HG03432 (cell line): ENCODE measurements around the gene PDGFC.

Experiments used
- ATAC-seq: cut with Tn5 transposase; IDR thresholded peaks from one replicate; pipeline ENCODE4 v1.9.1; 2021; ENCODE audit warnings: mild to moderate bottlenecking, moderate library complexity; ENCODE audit not compliant: unreplicated experiment

The PDGFC gene

DNA sequence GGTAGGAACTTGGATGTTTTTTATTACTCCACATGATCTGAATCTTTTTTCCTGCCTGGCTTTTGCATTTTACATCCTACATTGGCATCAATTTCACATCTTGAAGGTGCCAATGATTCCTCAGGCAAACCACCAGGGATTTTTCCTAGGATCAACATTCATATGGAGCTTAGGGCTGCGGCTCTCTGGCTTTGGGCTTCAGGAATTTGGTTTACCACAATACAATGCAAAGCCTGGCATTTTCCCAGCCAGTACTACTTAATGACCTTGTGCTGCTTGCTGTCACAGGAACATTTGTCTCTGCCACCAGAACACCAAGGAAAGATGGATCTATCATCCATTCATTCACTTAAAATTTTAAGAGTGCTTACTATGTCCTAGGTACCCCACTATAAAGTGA is 180.7 kb downstream of the PDGFC start:
- no peak for ATAC-seq

DNA sequence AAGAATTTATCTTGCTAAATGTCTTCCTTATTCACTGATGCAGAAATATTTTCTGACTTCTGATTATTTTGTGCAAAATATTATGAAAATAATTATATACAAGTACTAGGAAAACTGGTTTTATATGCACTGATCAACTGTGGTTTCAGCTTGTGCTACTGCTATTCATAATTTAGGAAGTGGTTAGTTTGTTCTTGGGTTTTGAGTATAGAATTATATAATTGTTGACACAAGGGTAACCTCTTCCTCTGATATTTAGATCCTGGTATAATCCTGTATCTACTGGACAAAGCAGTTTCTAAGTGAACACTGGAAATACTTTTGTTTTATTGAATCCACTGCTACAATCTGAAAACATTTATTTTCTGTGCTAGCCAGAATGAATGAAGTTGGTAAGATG is 182.8 kb downstream of the PDGFC start:
- ATAC-seq: no peak

DNA sequence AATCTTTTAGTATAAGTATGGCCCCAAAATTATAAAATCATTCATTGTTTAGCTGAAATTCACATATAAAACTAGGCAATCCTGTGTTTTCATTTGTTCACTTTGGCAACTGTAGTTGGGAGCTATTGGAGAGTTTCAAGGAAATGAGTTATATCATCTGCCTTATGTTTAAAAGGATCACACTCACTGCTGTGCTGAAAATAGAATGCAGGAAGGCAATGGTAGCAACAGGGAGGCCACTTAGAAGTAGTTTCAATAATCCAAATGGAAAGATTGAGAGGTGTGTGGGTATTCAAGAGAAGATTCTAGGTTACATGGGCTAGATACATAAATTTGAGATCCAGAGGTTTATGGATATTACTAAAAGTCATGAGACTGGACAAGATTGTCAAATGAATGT is 184.9 kb downstream of the PDGFC start:
- ATAC-seq: no peak

DNA sequence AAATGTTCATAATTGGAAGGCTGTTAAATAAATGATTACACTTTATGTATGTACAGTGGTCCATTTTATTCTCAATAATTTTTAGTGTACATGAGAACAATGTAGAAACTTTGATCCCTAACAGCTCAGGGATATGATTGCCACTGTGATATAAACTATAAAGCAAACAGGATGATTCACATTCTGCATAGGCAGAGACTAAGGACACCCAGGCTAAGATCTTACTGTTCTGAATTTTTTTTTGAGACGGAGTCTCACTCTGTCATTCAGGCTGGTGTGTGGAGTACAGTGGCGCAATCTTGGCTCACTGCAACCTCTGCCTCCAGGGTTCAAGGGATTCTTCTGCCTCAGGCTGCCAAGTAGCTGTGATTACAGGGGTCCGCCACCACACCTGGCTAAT is 186.6 kb downstream of the PDGFC start:
- ATAC-seq: no peak

DNA sequence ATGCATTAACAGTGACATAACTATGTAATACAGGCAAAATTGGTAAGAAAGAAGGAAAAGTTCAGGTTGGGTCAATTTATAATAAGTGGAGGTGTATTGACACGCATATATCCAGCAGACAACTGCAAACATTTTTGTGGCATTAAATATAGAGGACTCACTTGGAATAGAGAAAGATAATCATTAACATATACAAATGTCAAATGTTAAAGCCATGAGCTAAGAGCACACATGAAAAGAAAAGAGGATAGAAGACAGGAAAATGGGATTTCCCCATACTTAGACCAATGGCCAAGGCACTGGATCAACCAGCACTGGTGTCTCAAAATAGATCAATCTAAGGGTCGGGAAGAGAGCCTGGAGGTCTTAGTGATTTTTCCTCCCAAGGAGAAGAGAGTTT is 187.6 kb downstream of the PDGFC start:
- no peak for ATAC-seq

DNA sequence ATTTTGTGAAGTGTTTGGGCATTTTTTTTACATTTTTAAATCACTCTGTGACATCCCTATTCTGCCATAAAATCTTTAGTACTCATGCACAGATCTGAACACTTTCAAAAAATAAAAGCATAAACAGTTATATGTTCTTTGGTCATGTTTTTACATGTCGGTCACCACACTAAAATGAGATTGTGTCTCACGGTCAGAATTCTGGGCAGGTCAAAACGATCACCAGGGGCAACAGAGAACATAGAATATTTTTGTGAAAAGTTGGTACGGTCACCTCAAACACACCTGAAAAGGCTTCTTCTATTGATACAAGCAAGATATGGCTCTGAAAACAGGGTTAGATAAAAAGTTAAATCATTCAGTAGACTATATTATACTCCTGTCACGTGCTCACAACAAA is 189.1 kb downstream of the PDGFC start:
- ATAC-seq: no peak

DNA sequence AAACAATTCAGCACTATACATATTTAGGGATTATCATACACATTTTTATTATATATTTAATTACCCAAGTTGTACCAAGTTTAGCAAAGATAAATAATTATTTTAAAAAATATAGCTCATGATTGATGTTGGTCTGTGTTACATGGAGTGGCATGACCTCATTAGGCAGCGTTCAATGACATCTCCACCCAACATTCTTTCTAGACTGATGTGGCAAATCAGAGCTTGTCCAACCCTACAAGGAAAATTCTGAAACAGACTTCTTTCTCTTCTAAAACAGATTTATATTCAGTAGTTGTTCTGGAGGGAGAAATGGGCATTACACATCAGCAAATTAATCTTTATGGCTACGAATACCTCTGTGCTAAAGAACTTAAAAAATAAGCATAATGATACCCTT is 189.7 kb downstream of the PDGFC start:
- ATAC-seq: no peak

DNA sequence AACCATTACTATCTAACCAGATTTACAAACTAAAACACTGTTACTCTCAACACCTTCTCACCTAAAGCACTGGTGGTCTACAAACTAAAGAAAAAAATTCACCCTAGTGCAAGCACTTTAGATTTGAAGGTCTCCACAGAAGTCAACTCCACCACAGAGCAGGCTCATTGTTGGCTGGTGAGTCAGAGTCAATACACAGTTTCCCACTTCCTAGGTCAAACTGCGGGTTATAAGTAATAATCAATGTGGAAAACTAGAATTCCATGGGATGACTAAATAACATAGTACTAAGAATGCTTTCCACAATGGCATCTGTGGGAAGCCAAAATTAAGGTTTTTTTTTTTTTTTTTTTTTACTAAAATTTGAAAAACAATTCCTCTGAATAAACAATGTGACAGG is 191.8 kb downstream of the PDGFC start:
- no peak for ATAC-seq

DNA sequence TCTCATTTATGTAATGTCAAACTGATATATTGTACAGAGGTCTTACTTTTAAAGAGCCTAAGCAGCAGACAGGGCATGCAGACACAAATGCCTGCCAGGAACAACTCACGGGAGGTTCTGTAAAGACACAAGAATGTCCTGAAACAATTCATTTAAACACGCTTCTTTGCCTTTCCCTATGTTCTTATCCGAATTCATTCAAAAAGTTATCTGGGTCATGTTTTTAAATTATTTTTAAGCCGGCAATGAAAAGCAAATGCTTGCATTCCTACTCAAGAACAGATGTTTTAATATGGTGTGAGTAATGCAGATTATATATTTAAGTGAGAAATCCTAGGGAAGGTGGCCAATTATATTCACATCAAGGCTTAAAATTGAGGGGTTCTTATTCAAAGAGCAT is 192.6 kb downstream of the PDGFC start:
- no peak for ATAC-seq

DNA sequence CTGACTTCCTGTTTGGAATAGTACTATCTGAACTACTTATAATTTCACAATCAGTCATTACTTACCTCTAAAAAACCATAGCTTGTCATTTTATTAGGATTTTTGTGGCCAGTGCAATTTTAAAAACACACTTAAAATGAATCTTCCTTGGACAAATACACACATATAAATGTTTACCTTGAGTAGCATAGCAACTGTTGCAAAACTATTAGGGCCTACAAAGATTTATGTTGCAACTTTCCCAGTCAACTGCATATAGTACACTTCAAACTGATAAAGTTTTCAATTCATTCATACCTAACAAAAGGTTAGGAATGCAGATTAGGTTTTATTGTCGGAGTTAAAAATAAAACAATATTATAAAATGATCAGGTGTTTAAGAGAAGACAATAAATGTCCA is 193.0 kb downstream of the PDGFC start:
- ATAC-seq: no peak

DNA sequence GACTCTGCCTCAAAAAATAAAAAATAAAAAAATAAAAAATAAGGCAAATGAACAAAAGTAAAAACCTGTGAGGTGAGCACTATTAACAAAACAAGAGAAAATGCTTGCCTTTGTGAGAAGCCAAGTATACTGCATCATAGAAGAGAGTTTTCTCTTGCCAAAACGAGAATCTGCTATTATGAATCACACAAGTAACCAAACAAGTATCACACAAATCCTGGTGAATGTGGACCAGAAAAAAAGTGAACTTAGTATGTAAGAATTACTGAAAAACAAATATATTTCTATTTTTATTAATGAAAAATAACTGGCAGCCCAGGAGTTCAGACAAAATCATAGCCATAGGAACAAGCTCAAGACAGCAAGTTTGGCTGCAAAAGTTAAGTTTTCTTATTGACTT is 193.5 kb downstream of the PDGFC start:
- no peak for ATAC-seq

DNA sequence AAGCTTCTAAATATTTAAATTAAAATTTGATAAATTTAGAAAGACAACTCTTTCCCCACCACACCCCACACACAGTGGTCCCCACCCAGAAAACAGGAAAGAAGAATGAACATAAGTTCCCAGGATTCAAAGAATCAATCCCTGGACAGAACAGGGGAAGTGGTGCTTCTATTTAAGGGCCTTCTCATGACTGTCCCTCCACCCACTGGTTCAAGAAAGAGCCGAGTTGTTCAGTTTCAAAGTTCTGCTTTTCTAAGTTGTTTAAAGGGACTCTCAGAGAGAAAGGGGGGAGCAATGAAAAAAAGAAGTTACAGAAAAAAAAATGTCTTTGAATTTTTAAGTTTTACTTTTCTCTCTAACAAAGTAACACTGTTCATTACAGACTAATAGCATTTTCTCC is 195.8 kb downstream of the PDGFC start:
- ATAC-seq: peak; percentile 44

DNA sequence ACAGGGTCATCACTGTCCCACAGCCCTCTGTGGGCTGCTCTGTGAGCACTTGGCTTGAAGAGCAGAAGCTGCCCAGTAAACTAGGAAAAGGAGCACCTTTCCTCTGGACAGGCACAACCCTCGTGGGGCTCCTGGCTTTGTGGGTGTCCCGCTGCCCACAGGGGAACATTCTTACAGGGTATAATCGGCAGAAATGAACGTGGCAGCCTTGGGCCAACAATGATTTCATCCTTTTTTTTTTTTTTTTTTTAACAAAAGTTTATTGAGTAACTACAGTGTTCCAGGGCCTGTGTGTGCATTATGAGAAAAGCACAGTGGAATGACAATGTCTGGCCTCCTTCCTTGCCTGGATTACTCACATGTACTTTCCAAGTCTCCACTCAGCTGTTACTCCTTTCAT is 197.2 kb downstream of the PDGFC start:
- ATAC-seq: no peak

DNA sequence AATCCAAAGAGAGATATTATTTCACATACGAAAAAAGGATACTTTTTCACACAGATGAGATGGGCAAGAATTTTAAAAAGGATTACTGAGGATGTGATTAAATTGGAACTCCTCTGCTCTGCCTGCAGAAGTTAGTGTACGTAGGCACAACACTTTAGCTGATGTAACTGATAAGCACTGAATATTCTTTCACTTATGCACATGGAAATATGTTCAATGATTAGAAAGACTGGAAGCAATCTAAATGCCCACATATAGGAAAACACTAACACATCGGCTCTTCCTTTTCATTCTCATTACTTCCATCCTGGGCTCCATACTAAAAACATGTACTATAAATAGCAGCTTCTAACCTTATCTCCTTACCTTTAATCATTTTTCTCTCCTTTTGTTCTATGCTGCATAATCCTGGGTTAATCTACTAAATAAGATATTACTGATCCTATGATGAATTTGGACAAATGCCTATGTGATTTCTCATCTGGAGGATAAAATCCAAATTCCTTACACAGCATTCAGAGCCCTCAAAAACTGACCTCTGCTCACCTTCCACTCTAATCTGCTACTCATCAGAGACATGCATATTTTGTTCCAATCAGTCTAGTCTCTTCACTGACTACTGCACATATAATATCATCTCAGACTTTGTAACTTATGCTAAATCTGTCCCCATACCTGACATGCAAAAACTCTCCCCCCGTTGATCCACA is 197.8 kb downstream of the PDGFC start:
- no peak for ATAC-seq

DNA sequence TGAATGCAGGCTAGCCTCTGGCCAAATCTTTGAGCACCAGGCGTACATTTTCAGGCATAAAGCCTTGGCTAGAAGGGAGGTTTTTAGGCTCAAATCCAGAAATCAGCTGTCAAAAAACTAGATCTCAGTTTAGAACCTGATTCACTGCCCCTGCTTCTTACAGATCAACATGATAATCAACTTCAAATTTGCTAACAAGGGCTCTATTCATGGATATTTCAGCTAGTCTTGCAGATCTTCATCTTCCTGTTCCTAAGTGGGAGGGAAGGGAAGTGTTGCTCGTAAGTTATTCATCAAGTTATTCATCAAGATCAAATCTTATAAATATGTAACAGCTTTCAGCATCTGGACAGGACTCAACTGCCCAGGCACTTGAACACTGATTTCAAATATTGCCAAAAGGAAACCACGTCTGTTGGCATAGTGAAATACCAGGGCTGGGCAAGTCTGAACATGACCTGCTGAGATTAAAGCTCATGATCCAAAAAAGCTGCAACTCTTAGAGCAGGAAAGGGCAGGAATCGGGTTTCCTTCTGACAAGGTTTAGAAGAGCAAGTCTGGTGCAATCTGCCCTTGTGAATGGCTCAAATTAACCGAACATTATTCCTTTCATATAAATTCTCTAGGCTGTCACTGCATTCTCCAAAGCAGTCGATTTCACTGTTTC is 200.3 kb downstream of the PDGFC start:
- ATAC-seq: peak; percentile 56

DNA sequence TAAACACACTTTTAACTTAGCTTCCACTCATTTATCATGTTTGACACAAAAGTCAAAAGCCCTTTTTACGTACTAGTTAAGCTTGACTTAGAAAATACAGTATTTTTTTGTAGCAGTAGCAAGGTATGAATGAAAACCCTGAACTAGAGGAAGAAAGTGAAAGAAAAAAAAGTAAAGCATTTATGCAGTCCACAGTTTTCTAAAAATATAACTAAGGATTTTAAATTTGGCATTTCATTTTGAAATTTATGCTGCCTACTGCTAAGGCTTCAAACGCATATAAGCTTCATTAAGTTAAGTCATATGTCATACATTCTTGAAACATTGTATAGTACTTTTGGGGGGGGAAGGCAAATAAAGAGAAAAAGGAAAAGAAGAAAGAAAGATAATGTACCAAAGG is 201.5 kb downstream of the PDGFC start:
- ATAC-seq: no peak

DNA sequence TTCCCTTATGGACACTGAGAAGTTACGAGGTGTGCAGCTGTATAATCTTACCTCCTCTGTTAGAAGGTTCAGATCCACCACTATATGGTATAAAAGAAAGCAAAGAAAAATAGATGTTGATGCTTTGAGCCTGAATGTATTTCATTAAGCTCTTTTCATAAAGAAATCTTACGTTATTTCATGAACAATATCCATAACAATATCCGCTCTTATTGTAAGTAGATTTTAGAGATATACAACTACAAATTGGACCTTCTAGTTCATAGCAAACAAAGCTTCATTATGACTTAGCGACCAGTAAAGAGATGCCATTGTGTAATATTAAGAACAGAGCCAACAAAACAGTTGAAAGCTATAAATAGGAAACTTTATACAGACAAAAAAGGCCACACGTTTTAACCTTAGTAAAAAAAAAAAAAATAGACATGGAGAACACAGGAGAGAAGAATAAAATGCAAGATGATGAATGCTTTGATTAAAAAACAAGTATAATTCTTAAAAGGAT is 203.6 kb downstream of the PDGFC start:
- no peak for ATAC-seq

DNA sequence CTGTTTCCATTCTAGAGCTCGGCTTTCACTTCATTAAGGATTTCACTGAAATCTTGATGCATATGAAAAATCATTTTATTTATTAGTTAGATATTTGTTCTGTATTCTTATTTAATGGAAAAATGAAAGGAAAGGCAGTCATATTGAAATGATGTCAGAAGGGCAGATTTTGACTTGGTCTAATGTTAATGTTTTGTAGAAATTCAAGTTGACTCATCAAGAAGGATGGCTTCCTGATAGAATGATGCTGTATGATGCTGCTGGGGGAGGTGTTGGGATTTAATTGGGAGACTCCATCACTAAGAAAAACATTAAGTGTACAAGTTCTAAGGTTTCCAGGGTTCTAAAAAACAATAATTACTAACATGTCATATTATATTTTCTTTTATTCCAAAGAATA is 204.8 kb downstream of the PDGFC start:
- ATAC-seq: no peak

DNA sequence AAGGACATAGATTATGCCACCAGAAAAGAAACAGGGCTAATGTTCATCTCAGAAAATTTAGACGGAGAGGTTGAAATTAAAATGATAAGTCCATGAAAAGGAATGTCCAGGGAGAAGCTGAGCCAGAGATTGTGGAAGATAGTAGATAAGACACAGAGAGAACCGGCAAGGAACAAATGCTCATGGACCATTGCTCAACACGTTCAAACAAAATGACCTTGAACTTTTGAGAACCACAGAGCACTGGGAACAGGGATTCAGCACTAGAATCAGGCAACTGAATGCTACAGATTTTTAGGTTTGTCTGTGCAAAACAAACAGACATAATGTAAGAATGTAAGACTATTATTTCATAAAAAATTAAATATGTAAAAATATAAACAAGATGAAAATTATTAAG is 206.3 kb downstream of the PDGFC start:
- ATAC-seq: no peak

DNA sequence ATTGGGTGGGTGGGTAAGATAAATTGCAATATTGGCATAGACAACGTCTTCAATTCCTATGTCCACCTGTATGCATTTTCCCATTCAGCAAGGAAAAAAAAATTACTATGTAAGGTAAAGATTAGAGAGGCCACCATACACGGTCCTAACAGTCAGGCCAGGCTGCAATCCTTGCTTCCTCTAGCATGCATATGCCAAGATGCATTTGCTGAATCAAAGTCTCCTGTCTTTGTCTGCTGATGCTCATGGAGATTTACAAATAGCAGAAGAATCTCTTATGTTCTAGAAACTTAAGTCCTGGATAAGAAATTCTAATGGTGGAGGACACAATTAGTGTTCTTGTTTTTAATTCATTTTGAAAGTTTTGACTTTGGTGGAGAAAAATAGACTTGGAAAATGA is 206.8 kb downstream of the PDGFC start:
- no peak for ATAC-seq

DNA sequence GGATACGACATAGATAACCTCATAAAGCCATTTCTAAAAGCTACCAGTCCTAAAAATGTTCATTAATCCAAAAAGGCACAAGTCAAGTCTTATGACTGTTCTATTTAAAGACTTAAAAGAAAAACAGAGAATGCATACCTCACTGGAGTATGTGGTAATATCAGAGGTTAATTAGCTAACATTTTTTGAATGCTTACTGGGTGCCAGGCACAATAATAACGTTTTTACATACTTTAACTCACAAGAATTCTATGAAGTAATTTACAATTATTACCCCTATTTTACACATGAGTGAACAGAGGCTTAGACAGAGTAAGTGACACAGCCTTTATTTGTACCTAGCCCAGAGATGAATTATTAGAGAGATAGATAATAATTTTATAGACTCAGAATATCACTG is 207.5 kb downstream of the PDGFC start:
- ATAC-seq: no peak

DNA sequence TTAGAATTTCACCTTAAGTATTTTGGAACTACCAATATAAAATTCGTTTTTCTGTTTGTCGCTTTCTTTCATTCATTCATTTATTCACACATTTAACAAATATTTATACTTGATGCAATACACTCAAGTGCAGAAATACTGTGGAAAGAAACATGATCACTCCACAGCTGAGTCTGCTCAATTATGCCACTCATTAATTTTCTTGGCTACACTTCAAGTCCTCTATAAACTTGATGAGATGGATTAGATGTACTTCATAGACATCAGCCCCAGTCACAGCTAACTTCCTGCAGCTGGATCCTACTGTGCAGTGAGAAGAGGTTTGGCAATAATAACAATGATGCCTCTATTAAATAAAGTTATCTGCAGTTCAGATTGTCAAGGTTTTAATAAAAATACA is 208.1 kb downstream of the PDGFC start:
- no peak for ATAC-seq

DNA sequence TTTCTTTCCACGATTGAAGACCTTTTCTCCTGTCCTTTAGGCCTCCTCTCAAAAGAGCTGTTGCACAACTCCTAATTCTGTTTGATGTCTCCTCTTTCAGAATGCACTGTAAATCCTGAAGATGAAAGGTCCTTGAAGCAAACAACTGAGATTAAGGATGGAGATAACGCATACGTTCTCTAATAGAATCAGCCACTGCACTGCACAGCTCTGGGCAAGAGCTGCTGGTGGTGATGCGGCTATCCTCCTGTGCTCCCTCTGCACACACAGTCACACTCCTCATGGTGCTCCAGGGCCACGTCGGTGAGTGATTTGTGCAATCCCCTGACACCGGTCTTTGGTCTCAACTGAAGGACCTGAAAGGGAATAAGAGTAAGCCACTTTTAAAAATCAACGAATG is 208.7 kb downstream of the PDGFC start:
- no peak for ATAC-seq
